GM18951 (cell line): ENCODE data around the gene TIMM10B.

ENCODE experiments used
- POLR2A ChIP-seq: IDR thresholded peaks from 4 replicates; pipeline ENCODE4 v1.6.1; 2011; ENCODE audit warnings: mild to moderate bottlenecking; ENCODE audit not compliant: insufficient read length, insufficient read depth; ENCODE audit errors: extremely low read depth
- in situ Hi-C: fragments of 300-500 bp; cut with MboI; formaldehyde crosslinking; loops from one replicate; pipeline ENCODE4 v1.12.0; 2022; ENCODE audit warnings: low sequenced_read_pairs, mixed read lengths, inconsistent platforms; ENCODE audit not compliant: unreplicated experiment

TIMM10B gene, protein sequence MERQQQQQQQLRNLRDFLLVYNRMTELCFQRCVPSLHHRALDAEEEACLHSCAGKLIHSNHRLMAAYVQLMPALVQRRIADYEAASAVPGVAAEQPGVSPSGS

DNA sequence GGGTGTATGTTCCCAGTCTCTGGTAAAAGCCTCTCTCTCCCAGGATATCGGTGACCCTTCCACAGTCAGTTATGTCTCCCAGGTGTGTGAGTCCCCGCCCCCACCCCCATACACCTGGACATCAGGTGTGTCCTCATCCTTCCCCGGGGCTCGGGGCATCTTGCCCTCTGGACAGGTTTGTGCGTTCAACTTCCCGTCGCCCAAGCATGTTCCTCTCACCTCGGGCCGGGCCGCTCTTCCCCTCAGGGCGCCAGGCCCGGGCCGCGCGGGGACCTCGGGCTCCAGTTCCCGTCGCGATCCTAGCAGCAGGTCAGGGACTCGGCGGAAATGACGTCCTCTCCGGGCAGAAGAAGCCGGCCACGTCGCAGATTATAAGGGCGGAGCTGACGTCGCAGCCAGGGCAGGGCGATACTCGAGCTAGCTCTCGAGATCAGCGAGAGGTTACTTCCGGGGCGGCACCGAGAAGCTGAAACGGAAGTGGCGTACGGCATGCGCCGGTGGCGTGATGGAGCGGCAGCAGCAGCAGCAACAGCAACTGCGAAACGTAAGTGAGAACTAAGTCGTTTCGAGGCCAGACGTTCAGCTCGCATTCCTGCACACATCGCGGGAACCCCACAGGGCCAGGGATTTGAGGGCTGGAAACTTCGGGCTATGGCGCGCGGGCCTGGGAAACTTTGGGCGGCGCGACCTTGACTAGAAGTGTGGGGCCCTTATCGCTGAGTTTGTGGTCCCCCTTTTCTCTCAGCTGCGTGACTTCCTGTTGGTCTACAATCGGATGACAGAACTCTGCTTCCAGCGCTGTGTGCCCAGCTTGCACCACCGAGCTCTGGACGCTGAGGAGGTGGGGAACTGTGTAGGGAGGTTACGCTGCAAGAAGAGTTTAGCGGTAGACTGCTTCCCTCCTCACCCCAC, at the start of gene TIMM10B, which contains the start of gene ARFIP2:
Gene TIMM10B (plus strand): TSS at position 490 of the 912 bp plus-strand sequence. CDS start 16 bp downstream, at position 506.
Gene ARFIP2 (minus strand): TSS at position 320 of the 912 bp plus-strand sequence. CDS start 910 bp downstream, outside the sequence.
- peak; percentile 92 for TF ChIP-seq POLR2A
- in situ Hi-C loops: no loop called here

GRCh38 chr11:6431861-6432260, 49.4 kb upstream of the TIMM10B start:
- in situ Hi-C loops: no loop called here
- TF ChIP-seq POLR2A: no peak

DNA sequence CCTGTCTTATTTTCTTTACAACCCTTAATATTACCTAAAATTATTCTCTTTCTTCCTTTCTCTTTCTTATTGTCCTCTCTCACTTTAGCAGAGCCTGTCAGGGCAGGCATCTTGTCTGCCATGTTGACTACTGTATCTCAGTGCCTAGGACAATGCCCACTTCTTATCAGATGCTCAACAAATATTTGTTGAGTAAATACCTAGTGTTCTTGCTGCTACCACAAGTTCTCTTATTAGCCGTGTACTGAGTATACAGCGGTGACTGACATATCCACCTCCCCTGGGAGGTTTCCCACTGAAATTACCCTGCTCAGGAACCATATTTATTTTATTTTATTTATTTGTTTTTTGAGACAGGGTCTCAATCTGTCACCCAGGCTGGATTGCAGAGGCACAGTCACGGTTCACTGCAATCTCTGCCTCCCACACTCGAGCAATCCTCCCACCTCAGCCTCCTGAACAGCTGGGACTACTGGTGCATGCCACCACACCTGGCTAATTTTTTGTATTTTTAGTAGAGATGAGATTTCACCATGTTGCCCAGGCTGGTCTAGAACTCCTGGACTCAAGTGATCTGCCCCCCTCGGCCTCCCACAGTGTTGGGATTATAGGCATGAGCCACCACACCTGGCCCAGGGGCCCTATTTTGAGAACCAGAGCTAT, 47.2 kb upstream of the TIMM10B start:
- no peak for TF ChIP-seq POLR2A
- in situ Hi-C loops: no loop called here

DNA sequence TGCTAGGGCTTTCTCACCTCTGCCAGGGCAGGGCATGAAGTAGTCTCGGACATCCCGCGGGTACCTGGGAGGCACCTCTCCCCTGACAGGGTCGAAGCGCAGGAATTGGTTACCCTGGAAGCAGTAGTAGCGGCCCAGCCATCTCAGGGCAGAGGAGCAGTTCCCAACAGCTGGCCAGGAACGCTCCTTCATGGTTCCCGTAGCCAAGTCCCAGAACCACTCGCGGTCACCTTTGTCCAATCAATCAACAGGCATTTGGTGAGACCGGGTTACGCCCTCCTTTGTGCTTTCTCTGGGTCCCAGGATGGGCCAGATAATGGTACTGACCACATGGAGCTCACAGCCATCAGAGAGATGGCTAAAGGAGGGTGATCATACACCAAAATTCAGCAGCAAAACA, 43.9 kb upstream of the TIMM10B start:
- no peak for TF ChIP-seq POLR2A
- in situ Hi-C loops: no loop called here

DNA sequence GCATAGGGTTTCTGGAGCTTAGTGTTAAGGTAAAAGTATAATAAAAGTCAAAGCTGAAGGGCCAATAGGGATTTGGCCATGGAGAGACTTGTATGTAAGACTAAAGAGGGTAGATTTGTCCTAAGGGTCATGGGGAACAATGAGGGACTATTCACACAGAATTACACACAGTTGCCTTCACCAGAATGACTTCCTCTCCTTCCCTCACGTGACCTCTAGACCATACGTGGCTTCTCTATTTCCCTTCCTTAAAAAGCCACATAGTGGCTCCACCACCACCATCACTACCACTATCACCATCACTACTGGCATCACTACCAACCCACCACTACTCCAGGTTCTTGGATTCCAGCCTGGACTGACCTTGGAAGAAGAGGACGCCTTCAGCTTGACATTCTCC, 43.3 kb upstream of the TIMM10B start:
- in situ Hi-C loops: no loop called here
- TF ChIP-seq POLR2A: no peak

GRCh38 chr11:6438979-6439571, 42.2 kb upstream of the TIMM10B start:
- no peak for TF ChIP-seq POLR2A
- in situ Hi-C loops: no loop called here

DNA sequence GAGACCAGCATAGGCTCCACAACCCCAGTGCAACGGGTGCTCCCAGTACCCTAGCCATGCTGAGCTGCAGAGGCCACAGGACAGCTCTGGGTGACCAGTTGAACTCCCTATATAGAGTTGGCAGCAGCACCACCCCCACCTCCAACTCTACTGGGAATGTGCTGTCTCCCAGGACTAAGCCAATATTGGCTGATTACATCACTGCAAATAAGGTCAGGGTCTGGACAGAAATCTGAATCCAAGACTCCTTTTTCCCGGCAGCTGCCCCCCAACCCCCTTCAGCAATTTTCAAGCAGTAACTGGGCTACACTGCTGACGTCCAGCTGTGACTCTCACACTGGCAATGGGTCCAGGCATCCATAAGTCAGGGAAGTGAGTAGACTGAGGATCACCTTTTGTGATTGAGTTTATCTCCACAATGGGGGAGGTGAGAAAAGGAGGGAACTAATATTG, 40.4 kb upstream of the TIMM10B start, which contains the start of gene HPX:
Gene HPX (minus strand): TSS at position 82 of the 453 bp plus-strand sequence. CDS start 24 bp downstream, at position 58.
- in situ Hi-C loops: no loop called here
- no peak for TF ChIP-seq POLR2A

DNA sequence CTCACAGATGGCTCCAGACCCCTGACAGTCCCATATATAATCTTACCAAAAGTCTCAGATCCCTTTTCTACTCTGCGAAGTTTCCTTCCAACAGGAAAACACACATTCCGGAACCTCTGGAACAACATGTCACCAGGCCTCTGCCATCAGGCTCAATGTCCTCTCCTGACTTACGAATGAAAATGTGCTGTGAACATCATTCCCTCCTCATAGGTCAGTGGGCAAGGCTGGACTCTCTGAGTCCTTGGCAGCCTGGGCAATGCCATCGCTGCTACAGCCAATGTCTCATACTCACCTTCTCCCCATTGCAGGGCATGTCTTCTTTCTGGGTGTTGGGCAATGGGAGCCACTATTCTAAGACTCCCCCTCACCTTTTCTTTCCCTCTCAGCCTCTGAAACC, 38.9 kb upstream of the TIMM10B start:
- no peak for TF ChIP-seq POLR2A
- in situ Hi-C loops: no loop called here

- no peak for TF ChIP-seq POLR2A
- in situ Hi-C loops: no loop called here
Observed at GRCh38 chr11:6443269-6444003, 37.9 kb upstream of the TIMM10B start.

- TF ChIP-seq POLR2A: no peak
- in situ Hi-C loops: no loop called here
Observed at GRCh38 chr11:6448574-6448973, 32.7 kb upstream of the TIMM10B start.

GRCh38 chr11:6452219-6452618, 29.1 kb upstream of the TIMM10B start:
- no peak for TF ChIP-seq POLR2A
- in situ Hi-C loops: no loop called here

- in situ Hi-C loops: no loop called here
Observed at GRCh38 chr11:6453152-6453551, 28.1 kb upstream of the TIMM10B start.

More at GRCh38 chr11:6453152-6453551, 28.1 kb upstream of the TIMM10B start:
- TF ChIP-seq POLR2A: no peak
